IMR-90 (cell line): ENCODE results near the gene TGFBI.

ENCODE experiments used
- BHLHE40 ChIP-seq: fragments of 150-350 bp; IDR thresholded peaks from 2 replicates; pipeline ENCODE4 v1.6.1; 2016; ENCODE audit warnings: mild to moderate bottlenecking, low read depth, low read length
- CEBPB ChIP-seq: IDR thresholded peaks from 2 replicates; pipeline ENCODE4 v1.6.1; 2012; ENCODE audit warnings: low read depth, low read length, improper control_type of control experiment
- FOS ChIP-seq: fragments of 150-350 bp; IDR thresholded peaks from 2 replicates; pipeline ENCODE4 v1.6.1; 2016; ENCODE audit warnings: low read depth, low read length
- MAFK ChIP-seq: IDR thresholded peaks from 2 replicates; pipeline ENCODE4 v1.6.1; 2012; ENCODE audit warnings: low read depth, low read length, improper control_type of control experiment
- MXI1 ChIP-seq: IDR thresholded peaks from 2 replicates; pipeline ENCODE4 v1.6.1; 2012; ENCODE audit warnings: low read depth, mild to moderate bottlenecking, low read length, moderate library complexity, borderline replicate concordance
- NFE2L2 ChIP-seq: fragments of 150-350 bp; IDR thresholded peaks from 2 replicates; pipeline ENCODE4 v1.6.1; 2016; ENCODE audit warnings: low read depth, mild to moderate bottlenecking, low read length
- POLR2A ChIP-seq: IDR thresholded peaks from 2 replicates; pipeline ENCODE4 v1.6.1; 2012; ENCODE audit warnings: mild to moderate bottlenecking, low read depth, low read length
- RFX5 ChIP-seq: IDR thresholded peaks from 2 replicates; pipeline ENCODE4 v1.8.0; 2012; ENCODE audit warnings: low read depth, mild to moderate bottlenecking, low read length, moderate library complexity
- TF ChIP-seq, protein P1 (sequence below): conservative IDR thresholded peaks from 2 replicates; pipeline ENCODE4 v1.5.1; 2012; ENCODE audit warnings: mild to moderate bottlenecking, low read depth, low read length, improper control_type of control experiment
- TF ChIP-seq, protein P2 (sequence below): fragments of 150-350 bp; IDR thresholded peaks from 2 replicates; pipeline ENCODE4 v1.6.1; 2017; ENCODE audit warnings: mild to moderate bottlenecking, antibody characterized with exemption, low read length, low read depth

DNA sequence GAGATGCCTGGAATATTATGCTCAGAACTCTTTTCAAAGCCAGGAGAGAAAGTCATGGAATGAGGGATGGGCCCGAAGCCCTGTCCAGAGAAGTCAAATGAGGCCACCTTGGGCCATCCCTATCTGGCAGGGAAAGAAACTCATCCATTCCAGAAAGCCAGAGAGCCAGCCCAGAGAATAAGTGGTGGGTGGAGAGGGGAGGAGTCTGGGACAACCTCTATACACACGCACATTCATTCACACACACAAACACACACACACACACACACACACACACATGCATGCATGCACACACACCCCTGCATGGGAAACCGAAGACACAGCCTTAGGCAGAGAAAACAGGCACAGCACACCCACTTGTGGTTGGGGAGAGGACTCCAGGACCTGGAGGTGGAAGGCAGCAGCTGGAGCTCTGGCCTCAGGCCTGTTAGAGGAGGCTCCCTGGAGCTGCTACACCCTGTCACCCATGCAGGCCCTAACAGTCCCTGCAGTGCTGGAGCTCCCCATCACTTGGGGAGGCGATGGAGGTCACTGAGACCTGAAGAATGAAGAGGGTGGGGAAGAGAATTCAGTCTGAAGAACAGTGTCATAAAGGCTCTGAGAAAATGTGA lies 38.0 kb downstream of the TGFBI start:
- TF ChIP-seq, protein P1, sequence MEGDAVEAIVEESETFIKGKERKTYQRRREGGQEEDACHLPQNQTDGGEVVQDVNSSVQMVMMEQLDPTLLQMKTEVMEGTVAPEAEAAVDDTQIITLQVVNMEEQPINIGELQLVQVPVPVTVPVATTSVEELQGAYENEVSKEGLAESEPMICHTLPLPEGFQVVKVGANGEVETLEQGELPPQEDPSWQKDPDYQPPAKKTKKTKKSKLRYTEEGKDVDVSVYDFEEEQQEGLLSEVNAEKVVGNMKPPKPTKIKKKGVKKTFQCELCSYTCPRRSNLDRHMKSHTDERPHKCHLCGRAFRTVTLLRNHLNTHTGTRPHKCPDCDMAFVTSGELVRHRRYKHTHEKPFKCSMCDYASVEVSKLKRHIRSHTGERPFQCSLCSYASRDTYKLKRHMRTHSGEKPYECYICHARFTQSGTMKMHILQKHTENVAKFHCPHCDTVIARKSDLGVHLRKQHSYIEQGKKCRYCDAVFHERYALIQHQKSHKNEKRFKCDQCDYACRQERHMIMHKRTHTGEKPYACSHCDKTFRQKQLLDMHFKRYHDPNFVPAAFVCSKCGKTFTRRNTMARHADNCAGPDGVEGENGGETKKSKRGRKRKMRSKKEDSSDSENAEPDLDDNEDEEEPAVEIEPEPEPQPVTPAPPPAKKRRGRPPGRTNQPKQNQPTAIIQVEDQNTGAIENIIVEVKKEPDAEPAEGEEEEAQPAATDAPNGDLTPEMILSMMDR = peak; percentile 33
- no peak for TF ChIP-seq NFE2L2
- TF ChIP-seq POLR2A = no peak
- TF ChIP-seq FOS = no peak
- TF ChIP-seq RFX5 = no peak
- no peak for TF ChIP-seq CEBPB
- TF ChIP-seq, protein P2, sequence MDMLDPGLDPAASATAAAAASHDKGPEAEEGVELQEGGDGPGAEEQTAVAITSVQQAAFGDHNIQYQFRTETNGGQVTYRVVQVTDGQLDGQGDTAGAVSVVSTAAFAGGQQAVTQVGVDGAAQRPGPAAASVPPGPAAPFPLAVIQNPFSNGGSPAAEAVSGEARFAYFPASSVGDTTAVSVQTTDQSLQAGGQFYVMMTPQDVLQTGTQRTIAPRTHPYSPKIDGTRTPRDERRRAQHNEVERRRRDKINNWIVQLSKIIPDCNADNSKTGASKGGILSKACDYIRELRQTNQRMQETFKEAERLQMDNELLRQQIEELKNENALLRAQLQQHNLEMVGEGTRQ = no peak
- TF ChIP-seq BHLHE40 = no peak
- TF ChIP-seq MXI1 = no peak
- no peak for TF ChIP-seq MAFK
